Heart left ventricle (tissue), 16 donors: Measurements from ENCODE around the gene CYSTM1. TPM values are rescaled to one million over a fixed set of nuclear protein-coding genes. Genes with fewer than 3 reads are reported as not detected.

Experiments used
- ATAC-seq, 4 donors: fragments of 200-7000 bp; cut with Tn5 transposase; one replicate each; pipeline ENCODE4 v1.9.1; 2020 to 2022; ENCODE audit warnings: moderate library complexity in 4 of 4, mild to moderate bottlenecking in 3 of 4, moderate number of reproducible peaks in 1 of 4
- DNase-seq, 5 donors: peaks; one replicate each; pipeline ENCODE4 v3.0.0-alpha.2; 2020
- H3K27ac ChIP-seq, 12 donors: fragments of 200-600 bp; sonication (generic) in 4 of 12; one replicate each; pipeline versions ENCODE4 v1.5.0 to v1.8.0; 2016 to 2022; ENCODE audit warnings: mild to moderate bottlenecking in 2 of 12
- H3K27me3 ChIP-seq, 9 donors: fragments of 200-600 bp; sonication (generic) in 2 of 9; one replicate each; pipeline versions ENCODE4 v1.5.1 to v1.8.0; 2016 to 2022; ENCODE audit warnings: mild to moderate bottlenecking in 3 of 9
- H3K36me3 ChIP-seq, 9 donors: fragments of 200-600 bp; sonication (generic) in 2 of 9; one replicate each; pipeline versions ENCODE4 v1.5.0 to v1.8.0; 2018 to 2022; ENCODE audit warnings: mild to moderate bottlenecking in 2 of 9
- H3K4me1 ChIP-seq, 12 donors: fragments of 200-600 bp; sonication (generic) in 4 of 12; one replicate each; pipeline versions ENCODE4 v1.5.0 to v1.8.0; 2016 to 2022; ENCODE audit warnings: mild to moderate bottlenecking in 3 of 12
- H3K4me3 ChIP-seq, 12 donors: fragments of 200-600 bp; sonication (generic) in 4 of 12; one replicate each; pipeline versions ENCODE4 v1.5.0 to v1.8.0; 2017 to 2022; ENCODE audit warnings: mild to moderate bottlenecking in 9 of 12, moderate library complexity in 4 of 12
- H3K9me3 ChIP-seq, 12 donors: fragments of 200-600 bp; sonication (generic) in 4 of 12; one replicate each; pipeline versions ENCODE4 v1.5.0 to v1.8.0; 2016 to 2022; ENCODE audit warnings: mild to moderate bottlenecking in 1 of 12
- POLR2A ChIP-seq, 2 donors: fragments of 450-650 bp; IDR thresholded peaks; one replicate each; pipeline ENCODE4 v1.6.1; 2017; ENCODE audit warnings: antibody characterized with exemption in 2 of 2, mild to moderate bottlenecking in 2 of 2, moderate library complexity in 2 of 2
- WGBS, 4 donors: extraction: QIAGEN DNeasy Blood & Tissue Kit in 2 of 4; methylation state at CpG; one replicate each; pipeline versions ENCODE4 v1.1.5 to v1.1.7; 2013 to 2018; 5-methylcytosine and 5-hydroxymethylcytosine counted together
- intact Hi-C, 10 donors: fragments of 100-400 bp; cut with DNase I; formaldehyde crosslinking; loops; one replicate each; pipeline versions ENCODE4 v1.11.1 to v1.14.2; 2022
- polyA plus RNA-seq, 2 donors: library from polyadenylated mRNA; stranded (reverse); fragments of 200-250 nt; gene quantifications; one replicate each; pipeline ENCODE4 v1.2.3, GENCODE V29; 2013
- total RNA-seq, 9 donors: library from RNA; depleted of rRNA in 2 of 9; stranded (reverse); fragments of >200 nt in 2 of 9; fragmentation: NEBNext Ultra II Directional in 3 of 9; extraction: Animal tissue kit (Norgen Biotek cat#: 25700) in 3 of 9; gene quantifications; one replicate each; pipeline versions ENCODE4 v1.1.0 to v1.2.4, GENCODE V29; 2016 to 2023
- TF ChIP-seq, protein P1 (sequence below), 12 donors: fragments of 200-600 bp; sonication (generic) in 4 of 12; IDR thresholded peaks; one replicate each; pipeline versions ENCODE4 v1.5.0 to v1.8.0; 2018 to 2022; ENCODE audit warnings: antibody characterized with exemption in 12 of 12, mild to moderate bottlenecking in 5 of 12
- donor health status: ischemic (EF 13 %, LVEDD 7.1; RV severe dilation, severe dysfunction).
- donor health status: healthy with polysubstance abuse.
- donor health status: DM: no; HTN: yes; CAD: no.
- donor health status: DM: no; HTN: no; CAD: no.
- donor health status: ischemic (EF 25% LVEDD 6.9; RV normal size, moderate dysfunction).
- donor health status: ischemic (EF 25% LVEDD 5.7; RV mildly dilated, moderate dysfunction).
- donor health status: healthy.
- donor health status: DM: yes; HTN: yes; CAD: no.
- donor health status: ischemic (EF 35%, LVEDD 5.7; RV mildly dilated, moderate dysfunction).
- donor health status: nonischemic (EF 11% LVEDD 7.7; RV severe dilation, severe dysfunction).
- donor health status: DM: yes; HTN: yes; CAD: no.
- donor health status: PGD.
- donor health status: ischemic (EF 29% LVEDD 5.4; RV normal size, mild dysfunction).
- donor health status: nonischemic (EF 23%, LVEDD 6.1; RV moderate dilation, normal function).

Gene CYSTM1
- total and polyA plus RNA-seq, 11 donors = 58.1 to 238 (median 94.5) TPM

DNA sequence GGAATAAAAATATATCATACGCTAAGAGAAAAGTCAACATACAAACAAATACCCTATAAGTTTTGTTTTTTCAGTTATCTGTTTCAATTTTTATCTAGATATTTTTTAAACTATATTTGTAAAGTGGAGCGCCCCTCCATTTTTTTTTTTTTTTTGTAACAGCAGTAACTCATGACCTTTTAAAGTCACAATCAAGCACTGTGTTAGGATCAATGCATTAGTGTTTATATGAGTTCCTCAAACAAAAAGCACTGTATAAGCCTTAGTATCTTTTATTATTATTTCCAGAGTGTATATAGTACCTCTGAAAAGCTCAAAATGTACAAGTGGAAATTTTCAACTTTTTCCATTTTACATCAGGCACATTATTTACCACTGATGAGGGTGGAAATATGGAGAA, 107.3 kb downstream of the CYSTM1 start:
- no peak for DNase-seq
- Histone ChIP-seq H3K4me1 (peaks cover 0 to 36% (median 21%) of the 10 kb centered on the region in 12 donors), H3K4me3 (no peak overlapping the region), H3K36me3 (peaks cover 0 to 27% (median 10%) of the 10 kb centered on the region in 9 donors), H3K27me3 (no peaks in the 10 kb centered on the region), H3K9me3 (no peaks in the 10 kb centered on the region), H3K27ac (no peak overlapping the region)
- no peak for ATAC-seq
- no peak for TF ChIP-seq POLR2A (IDR thresholded peaks at IDR 0.05)
- TF ChIP-seq, protein P1, sequence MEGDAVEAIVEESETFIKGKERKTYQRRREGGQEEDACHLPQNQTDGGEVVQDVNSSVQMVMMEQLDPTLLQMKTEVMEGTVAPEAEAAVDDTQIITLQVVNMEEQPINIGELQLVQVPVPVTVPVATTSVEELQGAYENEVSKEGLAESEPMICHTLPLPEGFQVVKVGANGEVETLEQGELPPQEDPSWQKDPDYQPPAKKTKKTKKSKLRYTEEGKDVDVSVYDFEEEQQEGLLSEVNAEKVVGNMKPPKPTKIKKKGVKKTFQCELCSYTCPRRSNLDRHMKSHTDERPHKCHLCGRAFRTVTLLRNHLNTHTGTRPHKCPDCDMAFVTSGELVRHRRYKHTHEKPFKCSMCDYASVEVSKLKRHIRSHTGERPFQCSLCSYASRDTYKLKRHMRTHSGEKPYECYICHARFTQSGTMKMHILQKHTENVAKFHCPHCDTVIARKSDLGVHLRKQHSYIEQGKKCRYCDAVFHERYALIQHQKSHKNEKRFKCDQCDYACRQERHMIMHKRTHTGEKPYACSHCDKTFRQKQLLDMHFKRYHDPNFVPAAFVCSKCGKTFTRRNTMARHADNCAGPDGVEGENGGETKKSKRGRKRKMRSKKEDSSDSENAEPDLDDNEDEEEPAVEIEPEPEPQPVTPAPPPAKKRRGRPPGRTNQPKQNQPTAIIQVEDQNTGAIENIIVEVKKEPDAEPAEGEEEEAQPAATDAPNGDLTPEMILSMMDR (IDR thresholded peaks at IDR 0.05) = no peak
- WGBS, 4 donors = 89 to 96% (median 93%) methylated on average over 2 of the region's 2 CpGs
- intact Hi-C loops = loop anchor here in 1 of 10 donors (5.0 kb wide), 1 partner anchor 35 kb away; no protein-coding TSS in a partner anchor

DNA sequence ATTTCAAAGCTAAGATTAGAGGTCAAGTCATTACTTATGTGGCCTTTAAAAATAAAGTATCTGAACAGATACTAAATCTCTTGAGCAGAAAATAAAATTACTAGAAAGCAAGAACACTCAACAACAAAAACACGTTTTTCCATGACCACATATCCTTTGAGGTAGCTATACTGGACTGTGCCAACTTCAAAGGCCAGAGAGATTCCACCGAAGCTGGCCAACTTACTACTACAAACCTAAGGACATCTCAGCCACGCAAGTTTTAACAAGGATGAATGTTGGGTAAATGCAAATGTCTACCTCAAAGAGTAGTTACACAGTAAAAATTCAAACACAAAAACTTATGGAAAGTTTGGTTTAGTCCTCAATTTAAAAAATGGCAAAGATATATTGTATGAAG, 109.0 kb downstream of the CYSTM1 start:
- Histone ChIP-seq H3K9me3 (no peaks in the 10 kb centered on the region), H3K27me3 (no peaks in the 10 kb centered on the region), H3K27ac (peak overlapping the region in 4 of 12 donors; percentile 2 to 72 (median 30)), H3K36me3 (peaks cover 0 to 20% (median 10%) of the 10 kb centered on the region in 9 donors), H3K4me3 (no peak overlapping the region), H3K4me1 (peaks cover 0 to 36% (median 23%) of the 10 kb centered on the region in 12 donors)
- peak; percentile 52 to 76 (median 60) for ATAC-seq
- intact Hi-C loops = loop anchor here in 1 of 10 donors (5.0 kb wide), 1 partner anchor 37 kb away; no protein-coding TSS in a partner anchor
- DNase-seq = no peak
- TF ChIP-seq POLR2A (IDR thresholded peaks at IDR 0.05) = no peak
- TF ChIP-seq, protein P1 (IDR thresholded peaks at IDR 0.05) = no peak
- WGBS, 4 donors = 26 to 54% (median 39%) methylated on average over 3 of the region's 3 CpGs

DNA sequence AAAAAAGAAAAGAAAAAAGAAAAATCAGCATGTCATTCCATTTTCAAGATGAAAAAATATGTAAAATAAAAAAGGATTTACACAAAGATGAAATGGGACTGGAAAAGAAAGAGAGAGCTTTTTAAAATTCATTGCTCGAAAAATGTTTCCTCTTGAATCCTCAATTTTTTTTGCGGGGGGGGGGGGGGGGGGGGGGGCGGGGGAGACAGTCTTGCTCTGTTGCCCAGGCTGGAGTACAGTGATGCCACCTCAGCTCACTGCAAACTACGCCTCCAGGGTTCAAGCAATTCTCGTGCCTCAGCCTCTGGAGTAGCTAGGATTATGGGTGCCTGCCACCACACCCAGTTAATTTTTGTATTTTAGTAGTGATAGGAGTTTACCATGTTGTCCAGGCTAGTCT, 111.4 kb downstream of the CYSTM1 start:
- intact Hi-C loops = no loop called here
- Histone ChIP-seq H3K27ac (no peak overlapping the region), H3K4me1 (peaks cover 0 to 54% (median 35%) of the 10 kb centered on the region in 12 donors), H3K9me3 (no peaks in the 10 kb centered on the region), H3K36me3 (peaks cover 0 to 5% (median 0%) of the 10 kb centered on the region in 9 donors), H3K27me3 (no peaks in the 10 kb centered on the region), H3K4me3 (no peak overlapping the region)
- no peak for ATAC-seq
- TF ChIP-seq POLR2A (IDR thresholded peaks at IDR 0.05) = no peak
- TF ChIP-seq, protein P1 (IDR thresholded peaks at IDR 0.05) = no peak
- DNase-seq = no peak
- 65 to 95% (median 83%) methylated on average over 4 to 5 of the region's 5 CpGs for WGBS, 4 donors

DNA sequence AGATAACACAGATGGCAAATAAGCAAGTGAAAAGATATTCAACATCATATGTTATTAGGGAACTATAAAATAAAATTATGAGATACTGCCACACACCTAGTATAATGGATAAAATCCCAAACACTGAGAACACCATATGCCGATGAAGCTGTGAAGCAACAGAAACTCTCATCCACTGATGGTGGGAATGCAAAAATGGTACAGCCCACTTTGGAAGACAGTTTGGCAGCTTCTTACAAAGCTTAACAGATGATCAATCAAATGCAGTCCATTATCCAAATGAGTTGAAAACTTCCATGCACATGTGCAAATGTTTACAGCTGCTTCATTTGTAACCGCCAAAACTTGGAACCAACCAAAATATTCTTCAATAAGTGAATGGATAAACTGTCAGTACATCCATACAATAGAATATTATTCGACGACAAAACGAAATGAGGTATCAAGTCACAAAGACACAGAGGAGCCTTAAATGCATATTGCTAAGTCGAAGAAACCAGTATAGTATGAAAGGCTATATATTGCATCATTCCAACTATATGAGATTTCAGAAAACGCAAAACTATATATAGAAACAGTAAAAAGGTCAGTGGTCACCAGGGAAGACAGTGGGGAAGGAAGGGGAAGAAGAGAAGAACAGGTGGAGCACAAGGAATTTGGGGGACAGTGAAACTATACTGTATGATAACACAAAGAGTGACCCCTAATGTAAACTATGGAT, 113.0 kb downstream of the CYSTM1 start:
- 85 to 89% (median 87%) methylated on average over 7 of the region's 7 CpGs for WGBS, 4 donors
- no peak overlapping the region for H3K27ac ChIP-seq
- no peak overlapping the region for H3K4me3 ChIP-seq
- no peak for TF ChIP-seq POLR2A (IDR thresholded peaks at IDR 0.05)
- TF ChIP-seq, protein P1 (IDR thresholded peaks at IDR 0.05) = no peak
- DNase-seq (no peak), ATAC-seq (no peak)
- H3K36me3 ChIP-seq = peaks cover 0 to 5% (median 0%) of the 10 kb centered on the region in 9 donors
- H3K9me3 ChIP-seq = no peaks in the 10 kb centered on the region
- peaks cover 3 to 69% (median 49%) of the 10 kb centered on the region in 12 donors for H3K4me1 ChIP-seq
- H3K27me3 ChIP-seq = no peaks in the 10 kb centered on the region
- intact Hi-C loops = no loop called here
